Measurements from ENCODE around the gene GSK3B. TPM values are rescaled to one million over a fixed set of nuclear protein-coding genes. Genes with fewer than 3 reads are reported as not detected.
"Not testable (repeated sequence)": the region's sequence is repeated elsewhere in the genome, so short reads cannot be mapped to it uniquely, and the experiment has no call there.

Gene GSK3B
- total RNA-seq, 1 donor from 2014 or later: 34.1 TPM

- Mint-ChIP-seq H3K36me3 (ENCODE audit: low read depth) (peaks cover 15% of the 10 kb centered on the region), H3K27me3 (ENCODE audit: insufficient read depth) (no peaks in the 10 kb centered on the region), H3K4me1 (ENCODE audit: low read depth) (peaks cover 10% of the 10 kb centered on the region), H3K4me3 (no peak overlapping the region), H3K9me3 (peaks cover 3% of the 10 kb centered on the region), H3K27ac (no peak overlapping the region)
- intact Hi-C loops (cut with micrococcal nuclease): loop anchor here (5.0 kb wide), 1 partner anchor 453 kb away; the partner anchor contains the start of gene LRRC58
- no peak for DNase-seq (ENCODE audit: low spot score)
Observed at GRCh38 chr3:119894195-119894594, 200.1 kb downstream of the GSK3B start.

GRCh38 chr3:119893769-119894168 is 200.5 kb downstream of the GSK3B start:
- H3K4me3 Mint-ChIP-seq: no peak overlapping the region
- peaks cover 7% of the 10 kb centered on the region for H3K9me3 Mint-ChIP-seq
- H3K27me3 Mint-ChIP-seq (ENCODE audit: insufficient read depth): no peaks in the 10 kb centered on the region
- DNase-seq (ENCODE audit: low spot score): no peak
- intact Hi-C loops (cut with micrococcal nuclease): loop anchor here (5.0 kb wide), 1 partner anchor 454 kb away; the partner anchor contains the start of gene LRRC58
- no peak overlapping the region for H3K27ac Mint-ChIP-seq
- peaks cover 17% of the 10 kb centered on the region for H3K36me3 Mint-ChIP-seq (ENCODE audit: low read depth)
- peaks cover 10% of the 10 kb centered on the region for H3K4me1 Mint-ChIP-seq (ENCODE audit: low read depth)

- intact Hi-C loops (cut with micrococcal nuclease): loop anchor here (1.0 to 5.0 kb wide), 7 partner anchors 202 to 667 kb away; partner anchors contain the start of genes GSK3B and LRRC58
Observed at GRCh38 chr3:119891944-119892721, 202.1 kb downstream of the GSK3B start.

GRCh38 chr3:119888681-119889080 is 205.6 kb downstream of the GSK3B start:
- Mint-ChIP-seq H3K36me3 (ENCODE audit: low read depth) (peaks cover 27% of the 10 kb centered on the region), H3K9me3 (peaks cover 10% of the 10 kb centered on the region)
- intact Hi-C loops (cut with micrococcal nuclease); H3K4me1 Mint-ChIP-seq (ENCODE audit: low read depth); H3K27me3 Mint-ChIP-seq (ENCODE audit: insufficient read depth); DNase-seq (ENCODE audit: low spot score); H3K27ac Mint-ChIP-seq; H3K4me3 Mint-ChIP-seq: not testable (repeated sequence)

More at GRCh38 chr3:119891944-119892721, 202.1 kb downstream of the GSK3B start:
- Mint-ChIP-seq H3K9me3 (peaks cover 10% of the 10 kb centered on the region), H3K36me3 (ENCODE audit: low read depth) (peaks cover 20% of the 10 kb centered on the region), H3K27ac (no peak overlapping the region), H3K4me1 (ENCODE audit: low read depth) (peaks cover 10% of the 10 kb centered on the region), H3K27me3 (ENCODE audit: insufficient read depth) (no peaks in the 10 kb centered on the region), H3K4me3 (no peak overlapping the region)
- DNase-seq (ENCODE audit: low spot score): peak; percentile 35

- no peak overlapping the region for H3K4me3 Mint-ChIP-seq
- no peak for DNase-seq (ENCODE audit: low spot score)
- intact Hi-C loops (cut with micrococcal nuclease): no loop called here
- no peaks in the 10 kb centered on the region for H3K4me1 Mint-ChIP-seq (ENCODE audit: low read depth)
- peaks cover 10% of the 10 kb centered on the region for H3K9me3 Mint-ChIP-seq
- H3K27me3 Mint-ChIP-seq (ENCODE audit: insufficient read depth): no peaks in the 10 kb centered on the region
- peaks cover 27% of the 10 kb centered on the region for H3K36me3 Mint-ChIP-seq (ENCODE audit: low read depth)
- H3K27ac Mint-ChIP-seq: no peak overlapping the region
Observed at GRCh38 chr3:119885746-119886530, 208.3 kb downstream of the GSK3B start.

GRCh38 chr3:119884161-119884557 is 210.1 kb downstream of the GSK3B start:
- DNase-seq (ENCODE audit: low spot score): no peak
- Mint-ChIP-seq H3K4me1 (ENCODE audit: low read depth) (no peaks in the 10 kb centered on the region), H3K27ac (no peak overlapping the region), H3K4me3 (no peak overlapping the region), H3K36me3 (ENCODE audit: low read depth) (peaks cover 33% of the 10 kb centered on the region), H3K27me3 (ENCODE audit: insufficient read depth) (no peaks in the 10 kb centered on the region), H3K9me3 (peaks cover 7% of the 10 kb centered on the region)
- intact Hi-C loops (cut with micrococcal nuclease): no loop called here

GRCh38 chr3:119883461-119884160 is 210.6 kb downstream of the GSK3B start:
- intact Hi-C loops (cut with micrococcal nuclease): no loop called here
- no peak overlapping the region for H3K4me3 Mint-ChIP-seq
- H3K27ac Mint-ChIP-seq: no peak overlapping the region
- no peaks in the 10 kb centered on the region for H3K4me1 Mint-ChIP-seq (ENCODE audit: low read depth)
- H3K9me3 Mint-ChIP-seq: peaks cover 3% of the 10 kb centered on the region
- no peaks in the 10 kb centered on the region for H3K27me3 Mint-ChIP-seq (ENCODE audit: insufficient read depth)
- no peak for DNase-seq (ENCODE audit: low spot score)
- peaks cover 27% of the 10 kb centered on the region for H3K36me3 Mint-ChIP-seq (ENCODE audit: low read depth)

GRCh38 chr3:119880966-119881365 is 213.3 kb downstream of the GSK3B start:
- Mint-ChIP-seq H3K27ac (no peak overlapping the region), H3K36me3 (ENCODE audit: low read depth) (peaks cover 17% of the 10 kb centered on the region), H3K4me1 (ENCODE audit: low read depth) (no peaks in the 10 kb centered on the region), H3K27me3 (ENCODE audit: insufficient read depth) (no peaks in the 10 kb centered on the region), H3K9me3 (no peaks in the 10 kb centered on the region), H3K4me3 (no peak overlapping the region)
- DNase-seq (ENCODE audit: low spot score): no peak
- intact Hi-C loops (cut with micrococcal nuclease): no loop called here

GRCh38 chr3:119873646-119874045 is 220.6 kb downstream of the GSK3B start:
- intact Hi-C loops (cut with micrococcal nuclease): no loop called here
- H3K9me3 Mint-ChIP-seq: no peaks in the 10 kb centered on the region
- DNase-seq (ENCODE audit: low spot score): no peak
- H3K4me1 Mint-ChIP-seq (ENCODE audit: low read depth): peaks cover 6% of the 10 kb centered on the region
- no peak overlapping the region for H3K4me3 Mint-ChIP-seq
- no peak overlapping the region for H3K27ac Mint-ChIP-seq
- no peaks in the 10 kb centered on the region for H3K27me3 Mint-ChIP-seq (ENCODE audit: insufficient read depth)
- peaks cover 6% of the 10 kb centered on the region for H3K36me3 Mint-ChIP-seq (ENCODE audit: low read depth)

GRCh38 chr3:119872773-119873172 is 221.5 kb downstream of the GSK3B start:
- DNase-seq (ENCODE audit: low spot score): no peak
- Mint-ChIP-seq H3K4me1 (ENCODE audit: low read depth) (peaks cover 6% of the 10 kb centered on the region), H3K36me3 (ENCODE audit: low read depth) (peaks cover 6% of the 10 kb centered on the region), H3K27me3 (ENCODE audit: insufficient read depth) (no peaks in the 10 kb centered on the region), H3K27ac (no peak overlapping the region), H3K9me3 (no peaks in the 10 kb centered on the region), H3K4me3 (no peak overlapping the region)
- intact Hi-C loops (cut with micrococcal nuclease): no loop called here

GRCh38 chr3:119871571-119871970 is 222.7 kb downstream of the GSK3B start:
- Mint-ChIP-seq H3K27ac (no peak overlapping the region), H3K4me1 (ENCODE audit: low read depth) (peaks cover 6% of the 10 kb centered on the region), H3K4me3 (no peak overlapping the region), H3K9me3 (no peaks in the 10 kb centered on the region), H3K27me3 (ENCODE audit: insufficient read depth) (no peaks in the 10 kb centered on the region), H3K36me3 (ENCODE audit: low read depth) (peaks cover 8% of the 10 kb centered on the region)
- intact Hi-C loops (cut with micrococcal nuclease): no loop called here
- no peak for DNase-seq (ENCODE audit: low spot score)

GRCh38 chr3:119870512-119870911 is 223.7 kb downstream of the GSK3B start:
- DNase-seq (ENCODE audit: low spot score): no peak
- intact Hi-C loops (cut with micrococcal nuclease): no loop called here
- H3K9me3 Mint-ChIP-seq: no peaks in the 10 kb centered on the region
- peaks cover 6% of the 10 kb centered on the region for H3K36me3 Mint-ChIP-seq (ENCODE audit: low read depth)
- no peak overlapping the region for H3K27ac Mint-ChIP-seq
- H3K4me3 Mint-ChIP-seq: no peak overlapping the region
- no peaks in the 10 kb centered on the region for H3K27me3 Mint-ChIP-seq (ENCODE audit: insufficient read depth)
- peaks cover 6% of the 10 kb centered on the region for H3K4me1 Mint-ChIP-seq (ENCODE audit: low read depth)

Measured in activated T-helper 1 cell treated with anti-CD3 and anti-CD28 coated beads, Interleukin-12 subunit alpha, Interleukin-12 subunit beta, Interleukin-2, Interleukin-4 antibody, amounts not matched to agents 30 ng/mL and 10 ng/mL and 1 ng/mL, durations not matched to agents 14 hours and 24 hours and 36 hours (primary cell).